GM12878 (cell line): ENCODE measurements around the gene TBC1D20. TPM values are rescaled to one million over a fixed set of nuclear protein-coding genes. Genes with fewer than 3 reads are reported as not detected.

Experiments used
- ATAC-seq: fragments of 200-7000 bp; cut with Tn5 transposase; 3 replicates; pipeline ENCODE4 v1.9.1; 2020; ENCODE audit warnings: mild to moderate bottlenecking, moderate library complexity
- BruUV-seq: library from RNA; stranded (reverse); fragments of 400-500 nt; replicated peaks from 2 replicates; lab custom pipeline; 2021; lab: Mats Ljungman, UMichigan
- CTCF ChIA-PET: fragments of 300-600 bp; sonication (Branson Sonifier 250); formaldehyde crosslinking; extraction: SDS; loops from one replicate; lab custom pipeline; 2021; ENCODE audit warnings: inconsistent platforms; lab: Yijun Ruan, JAX
- POLR2A ChIA-PET: fragments of 350-600 bp; formaldehyde crosslinking; extraction: SDS; loops from one replicate; lab custom pipeline; 2021; ENCODE audit warnings: inconsistent platforms; lab: Charles Lee
- RAD21 ChIA-PET: fragments of 300-600 bp; sonication (Branson Sonifier 250); formaldehyde crosslinking; loops from one replicate; lab custom pipeline; 2023; ENCODE audit warnings: antibody characterized with exemption; ENCODE audit not compliant: unreplicated experiment; lab: Charles Lee
- SMC1A ChIA-PET: fragments of 300-600 bp; sonication (Branson Sonifier 250); formaldehyde crosslinking; loops from one replicate; lab custom pipeline; 2023; ENCODE audit not compliant: unreplicated experiment, uncharacterized antibody; lab: Charles Lee
- DNase-seq: peaks from one replicate; pipeline ENCODE4 v3.0.0-alpha.2; 2011; ENCODE audit warnings: low read depth, low spot score
- FAIRE-seq: peaks from 3 replicates; lab custom pipeline; 2011; peaks lifted over from hg19 to GRCh38; lab: Jason Lieb, UNC
- H2AFZ ChIP-seq: 2 replicates; pipeline ENCODE4 v1.6.0; 2011; ENCODE audit warnings: low read depth, low read length, control low read depth; ENCODE audit not compliant: control insufficient read depth
- H3K27ac ChIP-seq: 2 replicates; pipeline ENCODE4 v1.5.1; 2011; ENCODE audit warnings: control low read depth; ENCODE audit not compliant: control insufficient read depth, insufficient read depth
- H3K27me3 ChIP-seq, 2 experiments: replicated peaks in 1 of 2; 2 replicates each; pipeline versions ENCODE4 v1.6.0 to v1.6.1; 2011; ENCODE audit warnings: low read length in 1 of 2; ENCODE audit not compliant: control insufficient read depth in 2 of 2, insufficient read depth in 2 of 2
- H3K36me3 ChIP-seq, 2 experiments: 2 replicates each; pipeline ENCODE4 v1.5.1; 2011; ENCODE audit warnings: low read length in 1 of 2; ENCODE audit not compliant: control insufficient read depth in 2 of 2, insufficient read depth in 2 of 2
- H3K4me1 ChIP-seq: 2 replicates; pipeline ENCODE4 v1.6.1; 2011; ENCODE audit warnings: mild to moderate bottlenecking, low read length, moderate library complexity, mixed read lengths; ENCODE audit not compliant: control insufficient read depth, insufficient read depth
- H3K4me2 ChIP-seq: 2 replicates; pipeline ENCODE4 v1.6.0; 2011; ENCODE audit warnings: control low read depth; ENCODE audit not compliant: control insufficient read depth, insufficient read depth
- H3K4me3 ChIP-seq: fragments of 200-600 bp; sonication (generic); 2 replicates; pipeline ENCODE4 v1.5.1; 2016
- H3K79me2 ChIP-seq: 2 replicates; pipeline ENCODE4 v1.6.0; 2011; ENCODE audit warnings: low read length; ENCODE audit not compliant: control insufficient read depth, insufficient read depth
- H3K9ac ChIP-seq: 2 replicates; pipeline ENCODE4 v1.8.0; 2011; ENCODE audit warnings: low read length, control low read depth, mixed read lengths; ENCODE audit not compliant: control insufficient read depth, insufficient read depth
- H3K9me3 ChIP-seq: replicated peaks from 3 replicates; pipeline ENCODE4 v1.5.1; 2011; ENCODE audit warnings: mild to moderate bottlenecking, low read length; ENCODE audit not compliant: control insufficient read depth, insufficient read depth
- H4K20me1 ChIP-seq: 2 replicates; pipeline ENCODE4 v1.6.0; 2011; ENCODE audit not compliant: control insufficient read depth, insufficient read depth
- ATF3 ChIP-seq: IDR thresholded peaks from 2 replicates; pipeline ENCODE4 v1.6.1; 2011; ENCODE audit warnings: low read depth, mild to moderate bottlenecking, low read length, moderate library complexity, borderline replicate concordance; ENCODE audit errors: extremely low read depth
- BACH1 ChIP-seq: fragments of 450-650 bp; IDR thresholded peaks from 2 replicates; pipeline ENCODE4 v1.6.1; 2017; ENCODE audit warnings: mild to moderate bottlenecking, borderline replicate concordance
- CEBPZ ChIP-seq: fragments of 150-350 bp; IDR thresholded peaks from 2 replicates; pipeline ENCODE4 v1.6.1; 2016; ENCODE audit warnings: low read depth, low read length
- CHD4 ChIP-seq: fragments of 200-600 bp; sonication (generic); IDR thresholded peaks from 2 replicates; pipeline ENCODE4 v1.6.1; 2016; ENCODE audit warnings: mild to moderate bottlenecking
- IKZF1 ChIP-seq: fragments of 450-650 bp; conservative IDR thresholded peaks from 2 replicates; pipeline ENCODE4 v1.6.1; 2017; ENCODE audit warnings: antibody characterized with exemption, mild to moderate bottlenecking
- NR2F1 ChIP-seq: fragments of 450-650 bp; conservative IDR thresholded peaks from 2 replicates; pipeline ENCODE4 v1.6.1; 2017; ENCODE audit warnings: mild to moderate bottlenecking
- SMC3 ChIP-seq: IDR thresholded peaks from 2 replicates; pipeline ENCODE4 v1.6.1; 2011; ENCODE audit warnings: low read length, improper control_type of control experiment, borderline replicate concordance
- SP1 ChIP-seq: IDR thresholded peaks from one replicate; pipeline ENCODE4 v1.6.1; 2011; ENCODE audit warnings: low read depth, low read length
- SREBF1 ChIP-seq: IDR thresholded peaks from 2 replicates; pipeline ENCODE4 v1.6.1; 2012; ENCODE audit warnings: mild to moderate bottlenecking, low read length
- ZNF622 ChIP-seq: fragments of 450-650 bp; IDR thresholded peaks from 2 replicates; pipeline ENCODE4 v1.6.1; 2017; ENCODE audit warnings: mild to moderate bottlenecking, inconsistent platforms
- WGBS: methylation state at CpG from one replicate; pipeline ENCODE4 v1.1.6; 2016; ENCODE audit warnings: low lambda C conversion rate; ENCODE audit not compliant: insufficient replicate concordance, insufficient coverage; ENCODE audit errors: missing lambda C conversion rate; 5-methylcytosine and 5-hydroxymethylcytosine counted together
- in situ Hi-C: fragments of 300-500 bp; cut with MboI; formaldehyde crosslinking; loops from 9 replicates; pipeline ENCODE4 v1.14.3; 2018; ENCODE audit warnings: mixed read lengths
- intact Hi-C: fragments of 100-400 bp; cut with micrococcal nuclease; formaldehyde crosslinking; loops from one replicate; pipeline ENCODE4 v1.14.2; 2022; ENCODE audit not compliant: unreplicated experiment
- polyA plus RNA-seq, 11 experiments: library from polyadenylated mRNA; depleted of rRNA in 4 of 11; unstranded in 6 of 11; stranded (reverse) in 5 of 11; fragments of >200 nt; fragmentation: Nextera tagmentation in 4 of 11; fragmentation: Illumina TruSeq in 1 of 11; extraction: Ambion mirVana in 4 of 11; extraction: Trizol in 1 of 11; gene quantifications; 1 replicate in 1 of 11; 2 replicates in 10 of 11; pipeline versions ENCODE4 v1.2.1 to v1.2.3, GENCODE V29; 2011 to 2016; ENCODE audit warnings: inconsistent platforms in 2 of 11, missing spikeins in 2 of 11, low read depth in 1 of 11
- total RNA-seq, 4 experiments: library from RNA; depleted of rRNA in 3 of 4; stranded (reverse); fragments of >200 nt in 3 of 4; fragmentation: Illumina TruSeq in 1 of 4; extraction: Trizol in 1 of 4; gene quantifications; 2 replicates each; pipeline versions ENCODE4 v1.2.1 to v1.2.3, GENCODE V29; 2013 to 2021

The TBC1D20 gene
- total and polyA plus RNA-seq, 10 of the 15 experiments (the other 5 are each of a cell fraction or from before 2014, with no cell fraction given) = 4.3 to 17.9 (median 11.2) TPM

GRCh38 chr20:434221-434620 is 28.1 kb downstream of the TBC1D20 start:
- peaks cover 40% of the 10 kb centered on the region for H3K4me1 ChIP-seq
- no peak for FAIRE-seq
- H3K36me3 ChIP-seq = peaks cover 23 to 25% of the 10 kb centered on the region in 2 experiments; a peak in 3 of 4 replicates
- H2AFZ ChIP-seq = no peak overlapping the region
- H3K79me2 ChIP-seq = no peaks in the 10 kb centered on the region
- no peak overlapping the region for H3K9ac ChIP-seq
- ChIA-PET CTCF (interaction anchor here (0.7 to 1.6 kb wide), 2 partner anchors 11 to 92 kb away, joined by 3 to 6 read pairs; no protein-coding TSS in a partner anchor), POLR2A (no interaction called here), SMC1A (interaction anchor here (1.1 kb wide), 1 partner anchor 28 kb away, joined by 3 read pairs; no protein-coding TSS in a partner anchor), RAD21 (no interaction called here)
- DNase-seq = no peak
- H3K27me3 ChIP-seq = no peaks in the 10 kb centered on the region
- no TSS peak for BruUV-seq
- TF ChIP-seq IKZF1 = no peak
- no peak for TF ChIP-seq SP1
- TF ChIP-seq NR2F1 = no peak
- TF ChIP-seq BACH1 = no peak
- TF ChIP-seq SREBF1 = no peak
- peak overlapping the region; percentile 92 for H3K27ac ChIP-seq
- no peaks in the 10 kb centered on the region for H4K20me1 ChIP-seq
- no peaks in the 10 kb centered on the region for H3K9me3 ChIP-seq
- peak overlapping the region; percentile 72 for H3K4me2 ChIP-seq
- intact Hi-C loops (no loop called here), in situ Hi-C loops (no loop called here)
- 54% methylated on average over 11 of the region's 11 CpGs for WGBS
- peak overlapping the region; percentile 30; the same call in 1 of the 2 replicates for H3K4me3 ChIP-seq
- ATAC-seq = no peak

GRCh38 chr20:433300-433975 is 28.9 kb downstream of the TBC1D20 start:
- ATAC-seq = peak; percentile 91
- peak overlapping the region; percentile 83 for H2AFZ ChIP-seq
- H3K36me3 ChIP-seq = peaks cover 20 to 23% of the 10 kb centered on the region in 2 experiments; a peak in 3 of 4 replicates
- H3K4me3 ChIP-seq = peak overlapping the region; percentile 30; the same call in 1 of the 2 replicates
- no peaks in the 10 kb centered on the region for H3K27me3 ChIP-seq
- intact Hi-C loops (no loop called here), in situ Hi-C loops (no loop called here)
- peaks cover 32% of the 10 kb centered on the region for H3K4me1 ChIP-seq
- ChIA-PET SMC1A (interaction anchor here (1.0 to 1.1 kb wide), 2 partner anchors 27 to 60 kb away, joined by 3 read pairs; no protein-coding TSS in a partner anchor), POLR2A (interaction anchor here (1.0 to 2.1 kb wide), 4 partner anchors 21 to 103 kb away, joined by 3 to 7 read pairs (median 3); partner anchors contain the start of gene TRIB3), CTCF (interaction anchor here (0.5 to 3.8 kb wide), 7 partner anchors 12 to 93 kb away, joined by 3 to 21 read pairs (median 3); no protein-coding TSS in a partner anchor), RAD21 (interaction anchor here (0.8 to 1.5 kb wide), 2 partner anchors 25 to 129 kb away, joined by 3 read pairs; no protein-coding TSS in a partner anchor)
- WGBS = under 1% methylated on average over 12 of the region's 12 CpGs
- peak overlapping the region; percentile 92 for H3K27ac ChIP-seq
- peak overlapping the region; percentile 72 for H3K4me2 ChIP-seq
- no peaks in the 10 kb centered on the region for H4K20me1 ChIP-seq
- peak; percentile 98 for FAIRE-seq
- H3K9me3 ChIP-seq = no peaks in the 10 kb centered on the region
- peak overlapping the region; percentile 69 for H3K9ac ChIP-seq
- DNase-seq = peak; percentile 86
- no peaks in the 10 kb centered on the region for H3K79me2 ChIP-seq
- no TSS peak for BruUV-seq
- TF ChIP-seq CHD4 (no peak), CEBPZ (no peak), SMC3 (no peak), ZNF622 (no peak), ATF3 (no peak)
